GM12865 (cell line): ENCODE data around the gene GPR158.
"Not testable (repeated sequence)": the region's sequence is repeated elsewhere in the genome, so short reads cannot be mapped to it uniquely, and the experiment has no call there.

ENCODE experiments used
- DNase-seq: peaks from one replicate; pipeline ENCODE4 v3.0.0; 2010; ENCODE audit warnings: low read depth
- H3K4me3 ChIP-seq: 2 replicates; pipeline ENCODE4 v1.5.1; 2011; ENCODE audit warnings: mild to moderate bottlenecking, low read depth, low read length, control low read depth
- TF ChIP-seq, protein P1 (sequence below): IDR thresholded peaks from 2 replicates; pipeline ENCODE4 v1.5.1; 2011; ENCODE audit warnings: low read length, control low read depth, low read depth, inconsistent platforms; ENCODE audit not compliant: insufficient read depth; ENCODE audit errors: missing control alignments

Gene GPR158

DNA sequence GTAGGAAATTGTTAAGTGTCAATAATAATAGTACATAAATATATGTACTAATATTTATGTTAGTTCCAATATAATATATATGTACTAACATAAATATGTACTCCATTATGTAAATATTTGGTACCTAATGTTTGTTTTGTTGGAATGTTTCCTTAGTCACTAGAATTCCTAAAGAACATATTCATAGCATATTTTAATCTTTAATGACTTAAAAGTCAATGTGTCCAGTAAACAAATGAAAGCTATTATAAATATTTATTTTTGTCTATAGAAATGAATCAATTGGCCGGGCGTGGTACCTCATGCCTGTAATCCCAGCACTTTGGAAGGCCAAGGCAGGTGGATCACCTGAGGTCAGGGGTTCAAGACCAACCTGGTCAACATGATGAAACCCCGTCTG is 153.6 kb downstream of the GPR158 start:
- H3K4me3 ChIP-seq: no peak overlapping the region
- no peak for DNase-seq
- TF ChIP-seq, protein P1, sequence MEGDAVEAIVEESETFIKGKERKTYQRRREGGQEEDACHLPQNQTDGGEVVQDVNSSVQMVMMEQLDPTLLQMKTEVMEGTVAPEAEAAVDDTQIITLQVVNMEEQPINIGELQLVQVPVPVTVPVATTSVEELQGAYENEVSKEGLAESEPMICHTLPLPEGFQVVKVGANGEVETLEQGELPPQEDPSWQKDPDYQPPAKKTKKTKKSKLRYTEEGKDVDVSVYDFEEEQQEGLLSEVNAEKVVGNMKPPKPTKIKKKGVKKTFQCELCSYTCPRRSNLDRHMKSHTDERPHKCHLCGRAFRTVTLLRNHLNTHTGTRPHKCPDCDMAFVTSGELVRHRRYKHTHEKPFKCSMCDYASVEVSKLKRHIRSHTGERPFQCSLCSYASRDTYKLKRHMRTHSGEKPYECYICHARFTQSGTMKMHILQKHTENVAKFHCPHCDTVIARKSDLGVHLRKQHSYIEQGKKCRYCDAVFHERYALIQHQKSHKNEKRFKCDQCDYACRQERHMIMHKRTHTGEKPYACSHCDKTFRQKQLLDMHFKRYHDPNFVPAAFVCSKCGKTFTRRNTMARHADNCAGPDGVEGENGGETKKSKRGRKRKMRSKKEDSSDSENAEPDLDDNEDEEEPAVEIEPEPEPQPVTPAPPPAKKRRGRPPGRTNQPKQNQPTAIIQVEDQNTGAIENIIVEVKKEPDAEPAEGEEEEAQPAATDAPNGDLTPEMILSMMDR: no peak

DNA sequence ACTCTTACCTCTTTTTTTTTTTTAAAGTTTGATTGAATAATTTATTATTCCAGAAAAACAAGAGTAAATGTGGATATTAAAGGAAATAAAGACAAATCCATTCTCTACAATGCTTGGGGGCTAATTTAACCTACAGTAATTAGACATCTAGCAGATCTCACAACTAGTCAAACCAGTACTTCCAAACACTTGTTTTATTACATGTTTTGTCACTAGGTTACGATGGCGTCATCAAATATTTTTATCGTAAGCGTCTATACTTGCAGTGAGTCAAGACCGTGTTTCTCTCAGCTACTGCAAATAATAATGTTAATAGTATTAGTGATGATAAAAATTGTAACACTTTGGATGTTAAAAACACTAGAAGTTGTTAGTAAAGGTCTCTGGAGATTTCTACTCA is 154.8 kb downstream of the GPR158 start:
- not testable (repeated sequence) for DNase-seq, H3K4me3 ChIP-seq

DNA sequence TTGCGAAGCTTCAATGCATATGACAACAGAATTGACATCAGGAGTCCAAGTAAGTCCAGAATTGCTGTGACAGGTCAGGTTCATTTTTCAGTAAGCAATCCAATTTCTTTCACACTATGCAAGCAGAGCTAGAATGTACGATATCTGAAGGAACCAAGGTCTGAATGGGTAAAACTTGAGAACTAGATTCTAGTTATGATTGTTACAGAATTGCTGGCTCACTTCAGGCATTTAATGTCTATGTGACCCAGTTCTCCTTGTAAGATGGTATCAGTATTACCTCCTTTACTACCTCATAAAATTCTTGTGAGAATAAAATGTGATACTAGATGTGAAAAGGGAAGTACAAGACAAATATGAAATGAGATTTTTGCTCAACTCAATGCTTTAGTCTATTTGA is 159.6 kb downstream of the GPR158 start:
- TF ChIP-seq, protein P1: no peak
- H3K4me3 ChIP-seq: no peak overlapping the region
- DNase-seq: no peak

DNA sequence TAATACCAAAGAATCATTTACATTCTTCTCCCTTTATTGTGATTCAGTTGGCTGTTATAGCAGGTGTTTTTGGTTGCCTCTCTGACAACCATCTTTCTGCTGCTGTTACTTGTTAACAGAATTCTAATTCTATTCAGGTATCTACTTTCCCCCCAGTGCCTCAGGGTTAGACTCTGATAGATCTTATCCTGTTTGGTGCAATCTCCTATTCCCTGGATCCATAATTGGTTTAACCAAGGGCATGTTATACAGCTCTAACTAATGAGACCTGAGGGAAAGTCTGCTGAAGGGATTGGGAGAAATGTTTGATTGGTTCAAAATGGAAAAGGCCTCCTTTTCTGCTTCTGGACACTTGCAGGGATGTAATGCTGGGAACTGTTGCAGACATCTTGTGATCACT is 161.5 kb downstream of the GPR158 start:
- no peak for DNase-seq
- TF ChIP-seq, protein P1: no peak
- no peak overlapping the region for H3K4me3 ChIP-seq

DNA sequence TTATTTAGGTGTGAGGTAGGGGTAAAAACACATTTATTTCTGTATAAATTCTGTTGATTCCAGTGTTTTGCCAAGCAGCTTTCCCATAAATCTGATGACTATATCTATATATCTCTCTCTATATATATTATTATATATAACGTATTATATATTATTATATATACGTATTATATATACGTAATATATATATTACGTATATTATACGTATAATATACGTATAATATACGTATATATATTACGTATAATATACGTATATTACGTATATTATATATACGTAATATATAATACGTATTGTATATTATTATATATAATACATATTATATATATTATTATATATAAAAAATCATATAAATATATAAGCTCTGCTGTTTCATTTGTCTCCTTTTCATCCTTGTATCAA is 163.5 kb downstream of the GPR158 start:
- TF ChIP-seq, protein P1: no peak
- H3K4me3 ChIP-seq: no peak overlapping the region
- DNase-seq: no peak

DNA sequence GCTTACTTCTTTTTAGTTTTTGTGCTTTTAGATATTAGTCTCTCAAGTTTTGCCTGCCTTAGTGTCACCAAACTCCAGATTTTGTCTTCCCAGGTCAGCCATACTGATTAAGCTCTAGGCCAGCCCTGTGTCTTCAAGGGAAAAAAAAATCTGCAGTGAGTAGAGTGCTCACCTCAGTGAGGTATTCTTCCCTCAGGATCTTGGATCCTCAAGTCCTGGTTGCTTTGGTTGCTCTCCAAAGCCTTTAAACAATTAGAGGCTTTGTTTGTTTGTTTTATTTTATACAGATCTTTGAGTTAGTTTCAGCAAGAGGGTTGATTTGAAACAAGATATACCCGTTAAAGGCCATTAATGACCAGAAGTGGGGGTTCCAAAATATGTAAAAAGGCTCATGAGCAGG is 165.2 kb downstream of the GPR158 start:
- TF ChIP-seq, protein P1: no peak
- DNase-seq: no peak
- H3K4me3 ChIP-seq: no peak overlapping the region

DNA sequence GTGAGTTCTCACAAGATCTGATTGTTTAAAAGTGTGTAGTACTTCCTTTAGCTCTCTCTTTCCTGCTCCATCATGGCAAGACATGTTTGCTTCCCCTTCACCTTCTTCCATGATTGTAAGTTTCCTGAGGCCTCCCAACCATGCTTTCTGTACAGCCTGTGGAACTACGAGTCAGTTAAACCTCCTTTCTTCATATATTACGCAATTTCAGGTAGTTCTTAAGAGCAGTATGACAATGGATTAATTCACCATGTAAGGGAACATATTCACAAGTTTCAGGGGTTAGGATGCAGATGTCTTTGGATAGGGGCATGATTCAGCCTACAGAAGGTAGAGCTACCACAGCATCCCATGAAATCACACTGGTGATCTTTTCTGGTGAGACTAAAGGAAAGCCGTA is 174.7 kb downstream of the GPR158 start:
- H3K4me3 ChIP-seq: no peak overlapping the region
- TF ChIP-seq, protein P1: no peak
- no peak for DNase-seq
